ENCODE results near the gene NRXN3.

- TF ChIP-seq, protein P1, sequence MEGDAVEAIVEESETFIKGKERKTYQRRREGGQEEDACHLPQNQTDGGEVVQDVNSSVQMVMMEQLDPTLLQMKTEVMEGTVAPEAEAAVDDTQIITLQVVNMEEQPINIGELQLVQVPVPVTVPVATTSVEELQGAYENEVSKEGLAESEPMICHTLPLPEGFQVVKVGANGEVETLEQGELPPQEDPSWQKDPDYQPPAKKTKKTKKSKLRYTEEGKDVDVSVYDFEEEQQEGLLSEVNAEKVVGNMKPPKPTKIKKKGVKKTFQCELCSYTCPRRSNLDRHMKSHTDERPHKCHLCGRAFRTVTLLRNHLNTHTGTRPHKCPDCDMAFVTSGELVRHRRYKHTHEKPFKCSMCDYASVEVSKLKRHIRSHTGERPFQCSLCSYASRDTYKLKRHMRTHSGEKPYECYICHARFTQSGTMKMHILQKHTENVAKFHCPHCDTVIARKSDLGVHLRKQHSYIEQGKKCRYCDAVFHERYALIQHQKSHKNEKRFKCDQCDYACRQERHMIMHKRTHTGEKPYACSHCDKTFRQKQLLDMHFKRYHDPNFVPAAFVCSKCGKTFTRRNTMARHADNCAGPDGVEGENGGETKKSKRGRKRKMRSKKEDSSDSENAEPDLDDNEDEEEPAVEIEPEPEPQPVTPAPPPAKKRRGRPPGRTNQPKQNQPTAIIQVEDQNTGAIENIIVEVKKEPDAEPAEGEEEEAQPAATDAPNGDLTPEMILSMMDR (conservative IDR thresholded peaks at IDR 0.05 in 1 of 2, IDR thresholded peaks at IDR 0.05 in 1 of 2; ENCODE audit: low read depth in 1 of 2, low read length in 2 of 2) = no peak
- no peak for TF ChIP-seq EZH2 (IDR thresholded peaks at IDR 0.05; ENCODE audit: low read length, missing control alignments)
Observed at GRCh38 chr14:78202976-78203375, 32.8 kb downstream of the NRXN3 start.

All from fibroblast of lung (primary cell).